ENCODE measurements around the gene FUT7.

FUT7 gene

DNA sequence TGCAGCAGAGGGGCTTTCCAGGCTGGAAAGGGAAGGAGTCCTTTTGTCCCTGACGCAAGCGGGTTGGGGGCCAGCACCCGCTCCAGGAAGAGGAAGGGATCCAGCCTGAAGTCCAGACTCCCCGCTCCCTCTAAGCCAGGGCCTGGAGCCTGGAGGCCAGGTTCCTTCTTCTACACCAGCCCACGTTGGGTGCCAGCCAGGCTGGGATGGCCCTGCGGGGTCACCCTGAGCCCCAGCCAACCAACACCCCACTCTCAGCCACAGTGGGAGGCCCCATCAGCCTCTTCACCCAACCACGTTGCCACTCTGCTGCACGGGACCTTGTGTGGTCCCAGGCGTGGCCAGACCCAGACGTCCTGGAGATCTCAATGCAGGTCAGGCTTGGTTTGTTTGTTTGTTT lies 970 bp upstream of the FUT7 start:
- DNase-seq: peak in 1 of 5 experiments; percentile 63

DNA sequence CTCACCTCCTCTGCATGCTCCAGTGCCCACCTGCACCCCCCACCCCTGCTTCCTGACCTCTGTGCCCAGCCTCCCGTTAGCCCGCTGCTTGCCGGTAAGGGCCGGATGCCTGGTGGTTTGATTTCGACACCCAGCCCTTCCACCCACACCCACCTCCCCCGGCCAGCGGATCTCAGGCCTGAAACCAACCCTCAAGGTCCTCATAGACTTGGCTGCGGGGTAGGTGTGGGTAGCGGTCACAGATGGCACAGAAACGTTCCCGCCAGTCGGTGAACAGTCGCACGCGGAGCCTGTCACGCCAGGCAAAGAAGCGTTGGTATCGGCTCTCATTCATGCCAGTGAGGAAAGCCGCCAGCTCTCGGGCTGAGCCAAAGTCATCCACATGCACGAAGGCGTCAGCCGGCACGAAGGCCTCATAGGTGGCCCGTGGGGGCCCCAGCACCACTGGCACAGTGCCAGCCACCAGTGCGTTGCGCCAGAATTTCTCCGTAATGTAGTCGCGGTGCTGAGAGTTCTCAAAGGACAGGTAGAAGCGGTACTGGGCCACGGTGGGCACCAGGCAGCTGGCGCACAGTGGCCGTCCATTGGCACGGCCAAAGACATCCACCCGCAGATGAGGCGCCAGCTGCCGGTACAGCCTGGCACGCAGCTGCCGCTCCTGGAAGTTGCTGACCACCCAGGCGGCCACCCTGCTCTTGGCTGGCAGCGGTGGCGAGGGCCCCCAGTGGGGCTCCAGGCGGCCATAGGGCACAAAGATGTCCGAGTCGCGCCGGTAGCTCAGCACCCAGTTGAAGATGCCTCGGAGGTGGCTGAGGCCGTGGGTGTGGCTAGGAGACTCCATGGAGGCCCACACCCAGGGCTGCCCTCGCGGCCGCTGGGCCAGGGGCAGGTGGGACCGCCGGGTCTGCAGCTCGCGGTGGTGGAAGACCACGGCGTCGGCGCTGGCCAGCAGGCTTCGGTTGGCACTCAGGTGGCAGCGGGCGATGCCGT lies 1.1 kb downstream of the FUT7 start:
- DNase-seq: peak in 3 of 5 experiments; percentile 32 to 85 (median 65)

DNA sequence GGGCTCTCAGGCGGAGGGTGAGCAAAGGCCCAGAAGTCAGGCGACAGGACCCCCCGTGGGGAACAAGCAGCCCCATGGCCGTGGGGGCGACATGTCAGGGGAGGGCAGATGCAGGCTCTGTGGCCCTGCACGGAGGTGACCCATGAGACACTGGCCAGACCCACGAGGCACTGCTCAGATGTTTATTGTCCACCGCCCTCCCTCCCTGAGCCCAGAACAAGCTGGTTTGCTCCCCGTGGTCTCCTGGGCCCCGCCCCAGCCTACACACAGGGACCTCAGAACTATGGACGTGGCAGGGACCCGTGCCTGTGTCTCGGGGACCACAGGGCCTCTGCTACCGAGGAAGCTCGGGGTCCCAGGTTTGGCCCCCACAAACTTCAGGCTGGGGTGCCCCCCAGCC lies 1.9 kb downstream of the FUT7 start:
- DNase-seq: peak in 1 of 5 experiments; percentile 48

DNA sequence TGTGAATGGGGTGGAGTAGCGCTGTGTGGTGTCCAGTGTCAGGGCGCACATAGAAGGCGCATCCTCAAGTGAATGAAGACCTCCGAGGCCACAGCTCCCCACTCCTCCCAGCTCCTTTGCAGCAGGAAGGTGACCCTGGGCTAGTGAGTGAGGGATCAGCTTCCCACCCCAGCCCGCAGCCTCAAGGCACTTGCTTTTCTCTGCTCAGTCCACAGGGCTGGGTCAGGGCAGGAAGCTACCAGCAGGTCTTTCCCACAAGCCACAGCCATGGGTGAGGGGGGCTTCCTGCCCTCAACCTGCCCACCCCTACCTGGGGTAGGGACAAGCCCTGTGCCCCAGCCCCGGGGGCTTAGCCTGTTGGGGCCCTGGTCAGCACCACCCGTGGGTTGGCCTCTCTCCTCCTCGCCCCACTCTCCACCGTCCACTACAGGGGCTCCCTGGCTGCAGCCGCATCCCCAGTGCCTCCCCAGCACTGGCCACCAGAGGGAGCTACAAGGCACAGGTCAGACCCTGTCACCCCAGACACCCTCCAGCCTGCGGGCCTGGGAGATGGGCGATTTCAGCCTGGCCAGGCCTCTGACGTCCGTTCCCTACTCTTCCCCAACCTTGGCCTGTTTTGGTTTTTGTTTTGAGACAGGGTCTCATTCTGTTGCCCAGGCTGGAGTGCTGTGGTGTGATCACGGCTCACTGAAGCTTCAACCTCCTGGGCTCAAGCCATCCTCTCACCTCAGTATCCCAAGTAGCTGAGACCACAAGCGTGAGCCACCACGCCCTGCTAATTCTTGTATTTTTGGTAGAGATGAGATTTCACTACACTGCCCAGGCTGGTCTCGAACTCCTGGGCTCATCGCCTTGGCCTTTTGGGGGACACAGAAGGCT lies 2.6 kb downstream of the FUT7 start:
- peak; percentile 54 to 66 (median 60) for DNase-seq

DNA sequence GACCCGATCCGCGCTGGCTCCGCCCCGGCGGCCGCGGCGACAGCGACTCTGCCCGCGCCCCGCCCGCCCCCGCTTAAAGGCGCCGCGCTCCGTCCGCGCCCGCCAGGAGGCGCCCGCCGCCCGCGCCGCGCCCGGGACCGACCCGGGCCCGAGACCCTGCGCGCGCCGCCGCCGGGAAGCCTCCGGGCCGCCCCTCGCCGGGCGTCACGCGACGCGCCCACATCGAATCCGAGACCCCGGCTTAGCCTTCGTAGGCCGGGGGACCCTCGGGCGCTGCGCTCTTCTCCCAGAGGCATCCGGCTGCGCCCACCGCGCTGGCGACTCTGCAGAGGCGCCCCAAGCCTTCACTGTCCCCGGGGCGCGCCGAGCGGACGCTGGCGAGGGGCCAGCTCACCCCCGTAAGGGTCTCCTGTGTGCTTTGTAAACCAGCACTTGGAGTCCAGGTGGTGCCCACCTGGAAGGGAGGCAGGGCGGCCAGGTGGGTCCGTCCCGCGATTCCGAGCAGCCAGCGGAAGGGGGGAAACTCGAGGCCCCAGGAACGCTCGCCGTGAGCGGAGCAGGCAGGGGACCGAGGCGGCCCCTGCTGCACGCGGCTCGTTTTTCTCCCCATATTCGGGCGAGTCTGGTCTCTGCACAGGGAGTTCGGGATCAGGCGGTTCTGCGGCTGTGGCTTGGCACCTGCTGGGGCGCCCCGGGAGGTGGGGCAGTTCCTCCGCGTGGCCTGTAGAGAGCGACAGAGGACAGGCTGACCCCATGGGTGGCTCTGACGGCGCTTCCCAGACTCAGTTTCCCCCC lies 3.4 kb downstream of the FUT7 start:
- peak; percentile 44 to 81 (median 63) for DNase-seq

DNA sequence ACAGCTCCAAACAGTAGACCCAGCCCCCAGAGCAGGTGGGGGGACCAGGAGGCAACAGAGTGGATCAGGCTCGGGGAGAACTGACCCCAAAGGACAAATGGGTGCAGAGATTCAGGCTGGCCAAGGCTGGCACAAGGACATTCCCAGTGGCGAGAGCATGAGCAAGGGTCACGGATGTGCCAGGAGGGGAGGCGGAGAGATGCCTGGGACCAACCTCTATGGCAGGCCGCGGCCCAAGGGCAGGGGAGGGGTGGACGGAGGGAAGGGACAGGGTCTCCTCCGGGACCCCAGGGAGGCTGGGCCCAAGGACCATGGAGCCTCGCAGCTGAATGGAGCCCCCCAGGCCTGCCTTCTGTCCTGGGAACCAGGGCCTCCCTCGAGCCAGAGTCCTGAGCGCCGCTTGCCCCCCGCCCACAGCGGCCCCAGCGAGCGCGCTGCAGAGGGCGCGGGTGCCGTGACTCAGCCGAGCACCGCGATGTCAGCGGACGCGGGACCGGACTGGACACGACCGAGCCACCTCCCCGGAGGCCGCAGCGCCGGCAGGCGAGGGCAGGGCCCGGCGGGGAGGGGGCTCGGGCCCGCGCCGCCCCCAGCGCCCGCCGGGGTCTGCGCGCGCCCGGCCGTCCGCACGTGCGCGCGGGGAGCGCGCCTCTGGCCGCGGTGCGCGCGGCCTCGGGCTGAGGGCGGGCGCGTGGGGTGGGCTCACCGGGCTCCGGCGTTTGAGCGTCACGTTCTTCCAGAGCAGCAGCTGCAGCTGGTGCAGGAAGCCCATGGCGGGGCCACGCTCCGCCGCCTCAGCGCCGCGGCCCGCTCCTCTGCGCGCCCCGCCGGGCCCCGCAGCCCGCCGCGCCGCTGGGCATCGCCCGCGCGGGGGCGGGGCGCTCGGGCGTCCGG lies 4.3 kb downstream of the FUT7 start, which contains the start of gene ABCA2:
ABCA2 (minus strand) TSS at position 869 of the 894 bp plus-strand sequence; CDS start at position 772, 97 bp downstream.
- DNase-seq: no peak

DNA sequence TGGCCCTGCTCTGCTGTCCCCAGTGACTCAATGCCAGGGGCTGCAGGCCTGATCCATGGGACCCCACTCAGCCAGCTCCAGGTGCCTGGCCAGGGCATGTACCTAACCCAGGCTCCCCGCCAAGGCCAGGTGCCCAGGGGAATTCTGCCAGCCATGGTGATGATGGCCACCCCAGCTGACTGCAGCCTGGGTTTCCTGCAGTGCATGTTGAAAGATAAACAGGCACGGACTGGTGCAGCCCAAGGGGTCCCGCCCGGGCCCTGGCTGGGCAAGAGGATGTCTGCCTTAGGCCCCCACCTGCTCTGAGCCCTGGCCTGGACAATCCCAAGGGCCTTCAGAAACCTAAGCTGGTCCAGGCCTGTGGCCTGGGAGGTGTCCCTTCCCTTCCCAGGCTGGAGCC lies 5.1 kb downstream of the FUT7 start:
- no peak for DNase-seq

DNA sequence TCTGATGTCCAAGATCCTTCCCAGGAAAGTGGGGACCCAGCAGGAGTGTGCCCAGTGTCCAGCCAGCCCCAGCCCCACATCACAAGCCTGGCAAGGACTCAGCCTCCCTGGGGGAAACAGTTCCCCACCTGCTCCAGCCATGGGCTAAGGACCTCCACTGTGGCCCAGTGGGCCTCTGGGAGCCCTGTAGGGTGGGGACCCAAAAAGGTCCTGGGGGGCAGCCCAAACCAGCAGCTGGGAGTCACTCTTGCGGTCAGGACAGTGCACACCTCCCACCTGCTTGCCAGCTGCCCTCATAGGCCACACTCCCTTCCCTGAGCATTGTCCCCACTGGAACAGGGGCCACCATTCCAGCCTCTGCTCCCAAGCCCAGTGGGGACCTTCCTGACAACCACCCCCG lies 5.5 kb downstream of the FUT7 start:
- no peak for DNase-seq

DNA sequence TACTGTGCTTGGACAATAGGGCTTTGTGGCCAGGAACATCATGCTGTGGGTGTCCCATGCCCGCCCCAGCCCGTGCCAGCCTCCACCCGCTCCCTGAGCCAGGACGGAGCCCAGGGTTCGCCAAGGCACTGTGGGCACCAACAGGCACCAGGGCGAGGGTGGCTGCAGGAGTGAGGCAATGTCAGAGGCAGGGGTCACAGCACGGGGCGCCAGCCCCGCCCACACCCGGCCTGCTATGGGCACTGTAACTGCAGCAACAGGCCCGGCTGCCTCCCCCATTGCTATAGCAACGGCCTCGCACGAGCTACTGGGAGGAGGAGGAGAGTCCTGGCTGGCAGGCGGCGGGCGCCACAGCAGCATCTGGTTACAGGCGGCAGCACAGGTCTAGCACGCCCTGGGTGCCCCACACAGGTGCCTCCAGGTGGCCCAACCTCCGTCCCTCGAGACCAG lies 6.3 kb downstream of the FUT7 start:
- DNase-seq: peak in 1 of 5 experiments; percentile 32

DNA sequence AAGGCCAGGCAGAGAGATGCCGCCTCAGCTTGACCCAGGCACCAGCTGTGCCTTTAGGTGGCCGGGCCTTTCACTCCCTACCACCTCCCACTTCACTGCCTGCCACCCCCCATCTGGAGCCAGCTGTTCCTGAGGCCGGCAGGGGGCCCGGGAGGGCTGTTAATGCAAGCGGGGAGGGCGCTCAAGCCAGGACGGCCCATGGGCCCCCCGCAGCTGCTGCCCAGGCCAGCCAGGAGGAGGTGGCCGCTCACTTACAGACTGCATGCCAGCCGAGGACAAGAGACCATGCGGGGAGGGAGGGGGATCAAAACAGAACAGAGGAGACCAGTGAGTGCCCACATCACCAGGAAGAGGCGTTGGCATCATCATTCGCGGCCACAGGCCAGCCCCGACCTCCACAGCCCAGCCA lies 8.3 kb downstream of the FUT7 start:
- no peak for DNase-seq

DNA sequence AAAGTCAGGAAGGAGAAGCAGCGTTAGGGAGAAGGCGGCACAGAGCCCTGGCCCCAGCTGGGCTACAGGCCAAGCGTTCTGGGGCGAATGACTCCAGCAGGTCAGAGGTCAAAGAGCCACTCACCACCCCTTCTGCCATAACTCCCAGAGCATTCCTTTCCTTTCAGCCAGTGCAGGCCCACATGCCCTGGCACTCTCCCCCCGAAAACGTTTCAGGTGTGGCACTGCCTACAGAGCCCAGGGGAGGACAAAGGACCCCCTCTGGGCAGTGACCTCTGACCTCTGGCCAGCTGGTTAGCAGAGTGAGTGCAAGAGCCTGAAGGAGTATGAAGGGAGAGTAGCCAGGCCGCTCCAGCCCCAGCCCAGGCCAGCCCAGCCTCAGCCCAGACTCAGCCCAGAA lies 8.7 kb downstream of the FUT7 start:
- DNase-seq: no peak

DNA sequence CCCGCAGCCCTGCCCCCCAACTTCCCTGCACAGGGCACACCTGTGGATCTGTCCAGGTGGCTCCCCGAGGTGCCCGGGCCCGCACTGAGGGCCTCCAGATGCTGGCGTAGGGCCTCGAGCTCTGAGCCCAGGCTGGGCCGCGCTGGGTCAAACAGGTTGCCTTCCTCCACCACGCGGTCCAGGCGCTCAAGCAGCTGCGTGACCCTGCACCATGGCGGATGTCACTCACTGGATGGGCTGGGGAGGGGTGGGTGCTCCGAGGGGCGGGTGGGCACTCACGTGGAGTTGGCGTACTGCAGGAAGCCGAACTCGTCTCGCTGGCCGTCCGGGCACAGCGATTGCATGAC lies 9.3 kb downstream of the FUT7 start:
- no peak for DNase-seq

DNA sequence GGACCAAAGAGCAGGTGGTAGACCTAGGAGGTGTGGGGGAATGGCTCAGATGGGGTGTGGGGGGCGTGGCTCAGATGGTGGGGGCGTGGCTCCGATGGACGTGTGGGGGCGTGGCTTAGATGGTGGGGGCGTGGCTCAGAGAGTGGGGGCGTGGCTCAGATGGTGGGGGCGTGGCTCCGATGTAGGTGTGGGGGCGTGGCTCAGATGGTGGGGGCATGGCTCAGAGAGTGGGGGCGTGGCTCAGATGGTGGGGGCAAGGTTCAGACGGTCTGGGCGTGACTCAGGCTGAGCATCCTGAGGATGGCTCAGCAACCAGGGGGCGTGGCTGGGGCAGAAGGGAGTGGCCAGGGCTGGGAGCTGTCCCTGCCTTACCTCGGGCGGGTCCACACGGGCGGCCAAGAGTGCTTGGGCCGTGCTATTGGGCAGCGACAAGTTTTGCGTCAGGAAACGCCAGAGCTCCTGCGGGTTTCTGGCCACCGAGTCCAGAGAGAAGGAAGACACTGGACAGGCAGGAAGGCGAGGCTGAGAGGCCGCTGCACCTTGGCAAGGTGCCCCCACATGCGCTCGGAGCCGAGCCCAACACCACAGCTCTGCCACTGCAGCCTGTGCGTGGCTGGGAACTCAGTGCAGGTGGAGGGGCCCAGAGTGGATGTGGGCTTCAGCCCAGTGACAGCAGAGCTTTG lies 9.8 kb downstream of the FUT7 start:
- DNase-seq: peak; percentile 50 to 84 (median 66)

DNA sequence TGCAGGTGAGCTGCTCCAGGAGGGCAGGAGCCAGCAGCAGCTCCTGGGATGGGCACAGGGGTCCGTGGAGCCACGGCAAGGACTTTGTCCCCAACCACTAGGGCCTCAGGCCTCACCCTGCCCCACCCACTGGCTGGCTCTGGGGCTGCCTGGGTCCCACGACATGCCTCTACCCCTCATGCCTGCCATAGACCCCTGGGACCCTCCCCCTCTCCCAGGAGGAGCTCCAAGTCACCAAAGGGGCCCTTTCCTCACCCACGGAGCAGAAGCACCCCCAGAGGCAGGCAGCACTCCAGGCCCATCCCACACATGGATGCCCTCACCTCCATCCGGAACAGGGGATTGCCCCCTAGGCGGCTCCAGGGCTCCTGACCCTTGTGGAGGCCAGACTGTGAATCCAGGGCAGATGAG lies 10.3 kb downstream of the FUT7 start:
- DNase-seq: no peak

DNA sequence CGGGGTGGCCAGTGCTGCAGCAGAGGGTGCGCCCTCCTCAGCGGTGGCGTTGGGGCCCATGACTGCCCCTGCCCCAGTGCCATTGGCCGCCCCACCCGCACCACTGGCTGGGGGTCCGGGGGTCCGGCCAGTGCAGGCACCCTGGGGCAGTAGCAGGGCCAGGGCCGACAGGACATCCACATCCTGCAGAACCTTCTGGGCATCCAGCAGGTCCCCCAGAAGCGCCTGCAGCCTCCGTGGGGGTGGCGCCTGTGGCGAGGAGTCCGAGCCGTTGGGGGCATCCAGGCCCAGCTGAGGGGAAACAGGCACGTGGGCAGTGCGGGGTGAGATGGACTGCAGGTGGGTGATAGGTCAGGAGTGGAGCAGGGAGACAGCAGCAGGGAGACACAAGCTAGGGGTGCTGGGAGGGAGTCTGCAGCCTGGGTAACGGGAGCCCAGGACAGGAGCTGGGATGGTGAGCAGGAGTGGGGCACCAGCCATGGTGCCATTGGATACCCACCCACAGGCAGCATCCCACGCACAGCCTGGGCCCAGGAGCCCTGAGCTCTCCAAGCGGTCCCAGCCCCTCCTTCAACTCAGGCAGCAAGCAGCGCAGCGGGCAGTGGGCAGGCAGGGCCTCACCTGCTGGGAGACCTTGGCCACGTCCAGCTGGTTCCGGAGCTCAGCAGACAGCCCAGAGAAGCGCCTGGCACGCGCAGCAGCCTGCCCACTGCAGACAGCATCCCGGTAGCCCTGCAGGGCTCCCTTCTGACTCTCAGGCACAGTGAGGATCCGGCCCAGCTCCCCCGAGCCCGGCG lies 10.9 kb downstream of the FUT7 start:
- DNase-seq: no peak

DNA sequence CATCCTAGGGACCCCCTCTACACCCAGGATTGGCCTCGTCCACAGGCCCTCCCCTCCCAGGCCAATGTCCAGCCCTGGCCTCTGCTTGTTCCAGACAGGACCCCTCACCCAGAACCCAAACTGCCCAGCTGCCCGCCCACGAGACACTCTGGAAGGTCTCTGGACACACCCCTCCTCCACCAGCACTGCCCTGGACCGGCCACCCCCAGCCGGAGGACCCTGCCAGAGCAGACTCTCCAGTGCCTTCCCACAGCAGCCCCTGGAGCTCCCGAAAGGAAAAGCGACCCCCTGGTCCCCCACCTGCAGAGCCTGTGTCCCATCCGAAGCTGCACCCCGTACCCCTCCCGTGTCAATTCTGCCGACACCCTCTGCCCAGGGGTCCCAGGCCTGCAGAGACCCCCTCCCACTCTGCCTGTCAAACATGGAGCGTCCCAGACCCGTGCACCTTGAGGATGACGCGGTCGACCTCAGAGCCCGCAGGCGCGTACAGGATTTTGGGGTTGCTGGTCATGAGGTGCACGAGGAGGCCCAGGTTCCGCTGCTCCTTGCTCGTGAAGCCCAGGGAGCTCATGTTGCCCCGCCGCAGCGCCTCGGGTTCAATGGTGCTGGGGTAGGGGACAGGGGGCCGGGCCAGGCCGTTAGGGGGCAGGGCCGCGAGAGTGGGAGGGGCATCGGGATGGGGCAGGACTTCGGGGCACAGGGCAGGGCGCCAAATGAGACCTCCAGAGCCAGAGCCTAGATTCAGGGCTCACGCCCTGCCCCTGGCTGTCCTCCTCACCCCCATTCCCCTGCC lies 11.8 kb downstream of the FUT7 start:
- DNase-seq: no peak

DNA sequence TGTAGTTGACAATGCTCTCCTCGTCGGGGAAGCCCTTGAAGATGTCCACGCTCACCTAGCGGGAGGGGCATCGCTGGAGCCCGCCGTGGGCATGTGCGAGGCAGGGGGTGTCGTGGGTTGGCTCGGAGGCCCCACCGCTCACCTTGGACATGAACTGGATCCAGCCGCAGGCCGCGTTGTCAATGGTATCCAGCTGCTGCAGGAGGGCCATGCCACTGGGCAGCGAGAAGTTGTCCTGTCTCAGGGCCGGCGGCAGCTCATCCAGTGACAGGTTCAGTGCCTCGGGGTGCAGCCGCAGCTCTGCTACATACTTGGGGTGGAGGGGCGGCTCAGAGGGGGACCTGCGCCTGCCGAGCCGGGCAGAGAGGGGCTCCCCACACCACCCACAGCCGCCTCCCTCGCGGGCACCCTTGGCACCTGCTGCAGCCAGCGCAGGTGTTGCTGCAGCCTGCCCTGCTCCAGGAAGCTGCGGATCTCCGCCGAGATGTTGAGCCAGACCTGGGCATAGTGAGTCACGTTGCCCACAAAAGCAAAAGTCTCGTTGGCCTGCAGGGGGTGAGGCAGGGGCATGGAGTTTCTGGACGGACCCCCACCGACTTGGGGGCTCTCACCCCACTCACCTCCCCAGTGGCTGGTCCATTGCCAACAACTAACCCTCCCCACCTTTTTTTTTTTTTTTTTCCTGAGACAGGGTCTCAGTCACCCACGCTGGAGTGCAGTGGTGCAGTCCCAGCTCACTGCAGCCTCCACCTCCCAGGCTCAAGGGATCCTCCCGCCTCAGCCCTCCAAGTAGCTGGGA lies 12.9 kb downstream of the FUT7 start:
- DNase-seq: no peak
